ENCODE data around the gene LEF1.
"Not testable (repeated sequence)": the region's sequence is repeated elsewhere in the genome, so short reads cannot be mapped to it uniquely, and the experiment has no call there.

LEF1 gene

DNA sequence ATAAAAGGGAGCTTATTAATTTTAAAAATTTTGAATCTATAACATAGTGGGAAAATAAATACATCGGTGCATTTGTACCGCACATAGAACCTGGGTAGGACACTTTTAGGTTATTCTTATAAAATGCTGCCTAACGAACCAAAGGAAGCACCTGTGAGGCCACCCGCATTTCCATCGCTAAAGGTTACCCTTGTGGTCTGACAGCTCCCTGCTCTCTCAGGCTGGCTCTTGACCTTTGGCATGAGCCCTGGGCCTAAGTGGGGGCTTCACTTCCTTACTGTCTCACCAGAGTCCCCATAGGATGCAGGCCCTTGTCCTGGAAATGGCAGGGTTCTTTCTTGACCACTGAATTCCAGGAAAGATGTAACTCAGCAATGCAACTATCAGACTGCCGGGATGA, 133.0 kb downstream of the LEF1 start:
- no peak for DNase-seq (ENCODE audit: low read depth in 3 of 3)

DNA sequence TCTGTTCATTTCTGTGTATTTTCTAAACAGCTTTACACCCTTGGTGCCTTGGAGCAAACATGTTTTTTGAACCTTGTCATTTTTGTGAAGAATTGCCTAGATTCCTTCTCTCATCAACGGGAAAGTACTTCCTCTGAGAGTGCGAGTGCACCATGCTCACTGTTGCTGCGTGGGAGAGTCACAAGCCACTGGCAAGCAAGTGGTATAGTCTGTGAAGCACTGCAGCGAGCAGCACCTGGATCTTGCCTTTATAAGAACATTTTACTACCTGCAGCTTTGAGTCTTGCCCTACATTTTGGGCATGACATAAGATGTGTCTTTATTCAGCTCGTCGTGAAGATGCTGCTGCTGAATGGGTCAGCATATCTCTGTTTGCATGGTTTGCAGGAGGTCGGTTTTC, 134.2 kb downstream of the LEF1 start:
- no peak for DNase-seq (ENCODE audit: low read depth in 3 of 3)

DNA sequence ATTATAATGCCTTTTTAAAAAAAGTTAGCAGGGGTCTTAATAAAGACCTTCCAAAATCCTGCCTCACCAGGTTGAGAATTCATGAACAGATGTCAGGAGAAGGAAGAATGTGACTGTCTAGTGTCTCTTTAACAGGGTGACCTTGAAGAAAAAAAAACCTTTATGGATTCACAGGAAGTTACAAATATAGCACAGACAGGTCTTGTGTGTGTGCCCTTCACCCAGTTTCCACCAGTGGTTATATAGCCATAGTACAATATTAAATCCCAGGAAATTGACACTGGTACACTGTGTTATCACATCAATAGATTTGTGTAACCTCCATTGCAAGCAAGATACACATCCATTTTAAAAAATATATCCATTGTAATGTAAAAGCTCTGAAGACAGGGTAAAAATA, 135.4 kb downstream of the LEF1 start:
- no peak for DNase-seq (ENCODE audit: low read depth in 3 of 3)

DNA sequence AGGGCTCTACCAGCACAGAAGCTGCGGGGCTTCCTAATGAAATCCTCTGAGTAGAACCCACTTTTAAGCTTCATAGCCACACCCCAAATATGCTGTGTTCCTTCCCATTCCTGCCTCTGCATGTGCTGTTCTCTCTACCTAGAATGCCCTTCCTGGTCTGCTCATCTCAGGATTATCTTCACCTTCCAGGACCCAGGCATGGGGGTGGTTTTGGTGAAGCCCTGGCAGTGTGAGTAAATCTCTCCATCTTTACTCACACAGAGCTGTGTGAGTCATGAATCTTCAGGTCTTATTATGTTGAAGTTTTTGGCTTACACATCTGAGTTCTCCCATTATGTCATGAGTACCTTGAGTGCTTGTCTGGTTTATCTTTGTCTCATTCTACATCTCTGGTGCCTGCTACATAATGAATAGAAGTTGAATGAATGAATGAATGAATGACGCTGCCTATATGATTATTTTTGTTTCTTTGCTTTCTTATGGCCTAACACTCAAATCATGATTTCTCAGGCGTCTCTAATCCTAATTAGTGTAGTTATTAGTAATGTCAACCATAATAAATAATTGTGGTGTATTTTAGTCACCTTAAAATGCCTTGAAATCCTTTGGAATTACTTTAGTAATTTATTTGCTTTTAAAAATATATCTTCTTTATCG, 137.2 kb downstream of the LEF1 start:
- peak in 2 of 3 experiments; percentile 21 to 25 for DNase-seq (ENCODE audit: low read depth in 3 of 3)

- DNase-seq (ENCODE audit: low read depth in 3 of 3): peak; percentile 29 to 60 (median 53)
These were observed 138.4 kb downstream of the LEF1 start for GRCh38 chr4:108030332-108030731.

DNA sequence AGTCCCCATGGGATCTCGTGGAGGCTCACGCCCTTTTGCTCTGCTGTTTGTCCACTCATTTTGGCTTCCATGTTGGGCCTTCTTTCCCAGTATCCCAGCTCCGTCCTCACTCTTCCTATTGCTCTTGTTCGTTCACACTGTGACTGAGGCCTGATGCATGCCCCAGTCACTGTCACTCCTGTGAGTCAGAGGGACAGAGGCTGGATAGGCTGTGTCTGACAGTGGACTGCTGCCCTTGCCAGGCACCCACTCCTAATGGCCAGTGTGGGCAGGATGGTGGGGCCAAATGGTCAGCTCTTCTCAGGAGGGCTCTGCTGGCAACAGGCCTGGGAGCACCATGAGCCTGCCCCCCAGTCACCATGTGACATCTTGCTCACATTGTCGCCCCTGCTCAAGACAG, 139.0 kb downstream of the LEF1 start:
- DNase-seq (ENCODE audit: low read depth in 3 of 3): no peak

DNA sequence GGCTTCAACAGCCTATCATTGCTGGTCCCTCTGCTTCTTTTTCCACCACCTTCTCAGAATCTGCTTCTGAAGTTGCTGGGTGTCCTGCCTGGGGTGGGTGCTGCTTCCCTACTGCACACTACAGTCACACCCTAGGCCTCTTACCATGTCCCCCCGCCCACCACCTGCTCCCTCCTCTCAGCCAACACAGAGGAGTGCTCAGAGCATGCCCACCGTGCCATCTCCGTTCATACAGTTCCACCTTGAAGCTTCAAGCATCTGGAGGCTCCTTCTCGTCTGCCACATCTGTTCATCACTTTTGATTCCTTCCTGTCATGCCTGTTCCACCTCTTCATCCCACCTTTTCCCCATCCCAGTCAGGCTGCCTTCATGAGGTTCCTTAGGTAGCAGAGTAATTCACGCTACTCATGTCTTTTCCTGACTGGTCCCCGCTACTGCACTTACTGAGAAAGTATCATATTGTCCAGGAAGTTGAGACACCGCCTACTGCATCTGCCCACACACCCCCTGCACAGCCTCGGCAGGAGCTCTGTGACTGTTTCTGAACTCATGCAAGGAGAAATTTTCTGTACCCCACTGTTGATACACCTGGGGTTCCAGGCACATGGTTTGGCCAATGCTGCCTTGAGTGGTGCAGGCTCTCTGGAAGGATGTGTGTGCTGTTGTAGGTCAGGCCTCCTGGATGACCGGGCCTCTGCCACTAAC, 139.6 kb downstream of the LEF1 start:
- peak in 2 of 3 experiments; percentile 43 to 54 for DNase-seq (ENCODE audit: low read depth in 3 of 3)

DNA sequence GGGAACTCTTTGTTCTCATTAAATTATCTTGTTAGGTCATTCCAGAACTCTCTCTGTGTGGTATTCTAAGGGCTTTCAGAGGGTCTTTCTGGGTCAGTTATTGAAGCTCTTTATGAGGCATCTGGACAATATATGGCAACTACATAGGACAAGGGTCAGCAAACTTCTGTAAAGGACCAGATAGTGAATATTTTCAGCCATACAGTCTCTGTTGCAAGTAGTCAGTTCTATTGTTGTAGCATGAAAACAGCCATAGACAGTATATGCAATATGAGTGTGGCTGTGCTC, 143.9 kb downstream of the LEF1 start:
- DNase-seq (ENCODE audit: low read depth in 3 of 3): no peak

DNA sequence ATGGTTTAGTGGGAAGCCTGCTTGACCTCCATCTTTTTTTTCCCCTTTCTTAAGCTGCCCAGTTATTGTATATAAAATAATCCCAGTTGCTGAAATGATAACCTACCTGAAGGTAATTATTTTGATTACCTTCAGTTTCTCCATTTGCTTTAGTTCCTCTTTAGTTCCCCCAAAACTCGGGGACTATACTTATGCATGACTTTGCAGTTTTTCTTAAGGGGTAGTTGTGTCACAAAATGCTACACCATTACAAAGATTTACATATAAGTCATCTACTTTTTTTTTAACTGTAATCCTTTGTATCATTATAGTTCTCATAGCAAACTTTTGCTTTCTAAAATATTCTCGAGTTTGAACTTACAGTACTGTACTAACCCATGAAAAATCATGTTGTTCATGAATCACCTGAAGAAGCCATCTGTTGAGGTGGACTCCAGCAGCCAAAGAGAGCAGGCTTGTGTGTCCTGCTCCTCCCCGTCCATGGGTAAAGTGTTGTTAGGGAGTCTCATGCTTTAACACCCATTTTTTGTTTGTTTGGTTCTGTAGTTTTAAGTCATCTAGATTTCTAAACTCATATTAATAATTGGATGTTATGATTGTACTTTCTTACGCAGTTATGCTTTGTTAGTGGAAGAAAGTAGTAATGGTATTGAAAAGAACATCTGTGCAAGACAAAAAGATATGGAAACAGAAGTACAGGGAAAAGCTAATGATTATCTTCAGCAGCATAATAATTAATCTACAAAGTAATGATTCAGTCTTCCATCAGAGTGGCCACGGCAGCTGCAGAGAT, 144.5 kb downstream of the LEF1 start:
- DNase-seq (ENCODE audit: low read depth in 3 of 3): no peak

DNA sequence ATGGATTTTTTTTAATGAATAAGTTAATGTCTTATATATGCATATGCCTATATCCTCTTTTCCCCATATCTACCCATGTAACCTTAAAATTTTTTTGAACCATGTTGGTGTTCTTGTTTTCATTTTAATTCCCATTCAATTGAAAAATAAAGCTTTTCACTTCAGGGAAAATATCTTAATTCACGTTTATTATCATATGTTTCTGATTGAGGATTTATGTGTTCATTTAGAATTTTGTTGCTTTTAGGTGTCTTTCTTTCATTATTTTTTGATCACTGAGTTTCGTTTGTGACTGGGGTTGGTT, 149.9 kb downstream of the LEF1 start:
- DNase-seq (ENCODE audit: low read depth in 3 of 3): no peak

DNA sequence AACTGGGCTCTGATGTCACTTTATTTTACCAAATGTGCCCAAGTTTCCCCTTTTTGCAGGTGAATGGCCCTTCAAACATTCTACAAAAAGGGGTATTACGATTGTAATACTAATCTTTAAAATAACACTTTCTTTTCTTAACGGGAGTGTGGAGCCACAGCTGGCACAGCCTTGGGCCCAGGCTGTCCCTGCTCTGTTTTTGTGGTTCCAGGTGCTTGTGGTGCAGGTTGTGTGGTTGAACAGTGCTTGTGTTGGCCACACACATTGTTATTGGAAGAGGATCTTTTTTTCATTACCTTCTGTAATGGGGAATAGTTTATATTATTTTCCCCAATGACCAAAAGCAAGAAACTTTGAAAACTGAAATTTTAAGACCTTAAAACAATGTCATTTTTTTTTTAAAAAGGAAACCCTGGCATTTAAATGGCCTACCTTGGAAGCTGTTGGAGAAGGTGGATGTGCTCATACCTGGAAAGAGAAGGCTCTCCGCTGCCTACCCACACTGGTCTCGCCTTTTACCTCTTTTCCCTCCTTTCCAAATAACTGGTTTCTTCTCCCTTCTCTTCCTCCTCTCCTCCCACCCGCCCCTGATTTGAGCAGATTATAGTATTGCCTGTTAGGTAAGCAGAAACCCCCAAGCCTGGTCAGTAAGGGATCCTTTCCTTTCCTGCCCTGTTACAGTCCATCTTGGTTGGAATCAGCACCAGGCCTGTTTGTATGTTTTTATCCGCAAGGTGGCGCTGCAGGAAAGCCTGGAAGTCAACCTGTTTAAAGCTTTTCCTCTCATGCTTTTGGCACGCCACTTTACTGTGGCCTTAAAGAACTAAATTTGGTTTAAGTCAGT, 150.5 kb downstream of the LEF1 start:
- DNase-seq (ENCODE audit: low read depth in 3 of 3): peak; percentile 70 to 79 (median 73)

GRCh38 chr4:108013955-108014354, 154.8 kb downstream of the LEF1 start:
- DNase-seq (ENCODE audit: low read depth in 3 of 3): no peak

- no peak for DNase-seq (ENCODE audit: low read depth in 3 of 3)
These were observed 155.4 kb downstream of the LEF1 start for GRCh38 chr4:108013327-108013726.

DNA sequence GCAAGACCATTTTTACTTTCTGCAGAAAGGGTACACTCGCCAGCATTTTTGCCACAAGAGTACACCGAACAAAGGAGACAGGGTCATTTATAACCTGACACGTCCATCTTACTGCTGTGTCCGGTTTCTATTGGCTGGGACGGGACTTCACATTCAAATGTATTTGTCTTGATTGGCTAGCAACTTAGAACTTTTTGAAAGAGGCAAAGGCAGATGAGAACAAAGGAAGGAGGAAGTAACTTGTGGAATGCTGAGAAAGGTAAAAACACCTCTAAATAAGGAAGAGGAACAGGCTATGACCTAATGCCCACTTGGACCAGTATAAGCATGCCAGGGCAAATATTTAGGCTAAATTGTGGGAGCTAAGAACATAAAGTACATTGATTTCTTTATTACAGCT, 156.3 kb downstream of the LEF1 start:
- not testable (repeated sequence) for DNase-seq (ENCODE audit: low read depth in 3 of 3)

- DNase-seq (ENCODE audit: low read depth in 3 of 3): no peak
These were observed 158.6 kb downstream of the LEF1 start for GRCh38 chr4:108010167-108010566.

- DNase-seq (ENCODE audit: low read depth in 3 of 3): no peak
These were observed 160.0 kb downstream of the LEF1 start for GRCh38 chr4:108008721-108009120.

- no peak for DNase-seq (ENCODE audit: low read depth in 3 of 3)
These were observed 160.7 kb downstream of the LEF1 start for GRCh38 chr4:108007984-108008383.

GRCh38 chr4:108006361-108006760, 162.4 kb downstream of the LEF1 start:
- DNase-seq (ENCODE audit: low read depth in 3 of 3): no peak

- no peak for DNase-seq (ENCODE audit: low read depth in 3 of 3)
These were observed 162.9 kb downstream of the LEF1 start for GRCh38 chr4:108005807-108006206.

GRCh38 chr4:108004646-108005045, 164.1 kb downstream of the LEF1 start:
- no peak for DNase-seq (ENCODE audit: low read depth in 3 of 3)

GRCh38 chr4:108003982-108004515, 164.7 kb downstream of the LEF1 start:
- DNase-seq (ENCODE audit: low read depth in 3 of 3): no peak

GRCh38 chr4:108001540-108002135, 167.1 kb downstream of the LEF1 start:
- DNase-seq (ENCODE audit: low read depth in 3 of 3): no peak

Data from stimulated activated CD4-positive, alpha-beta T cell treated with anti-CD3 and anti-CD28 coated beads, TNF-alpha, amount 100 ng/mL, for 4 hours (primary cell).